Upper lobe of left lung (tissue), 6 donors: Measurements from ENCODE around the gene HCCS. TPM values are rescaled to one million over a fixed set of nuclear protein-coding genes. Genes with fewer than 3 reads are reported as not detected.

ENCODE experiments used
- ATAC-seq, 2 donors: fragments of 200-7000 bp; cut with Tn5 transposase; one replicate each; pipeline ENCODE4 v1.9.1; 2022; ENCODE audit warnings: mild to moderate bottlenecking in 2 of 2, moderate library complexity in 2 of 2; ENCODE audit not compliant: low FRiP score in 2 of 2
- DNase-seq, 2 donors: peaks; one replicate each; pipeline ENCODE4 v3.0.0-alpha.2; 2019 to 2020
- H3K27ac ChIP-seq, 4 donors: fragments of 200-600 bp; sonication (generic); one replicate each; pipeline ENCODE4 v1.5.1; 2016 to 2019
- H3K27me3 ChIP-seq, 4 donors: fragments of 200-600 bp; sonication (generic); one replicate each; pipeline ENCODE4 v1.5.1; 2017 to 2019
- H3K36me3 ChIP-seq, 4 donors: fragments of 200-600 bp; sonication (generic); one replicate each; pipeline ENCODE4 v1.5.1; 2016 to 2019
- H3K4me1 ChIP-seq, 4 donors: fragments of 200-600 bp; sonication (generic); one replicate each; pipeline ENCODE4 v1.5.1; 2018 to 2019
- H3K4me3 ChIP-seq, 4 donors: fragments of 200-600 bp; sonication (generic); one replicate each; pipeline ENCODE4 v1.5.1; 2017 to 2019; ENCODE audit warnings: mild to moderate bottlenecking in 2 of 4, moderate library complexity in 1 of 4
- H3K9me3 ChIP-seq, 4 donors: fragments of 200-600 bp; sonication (generic); one replicate each; pipeline ENCODE4 v1.5.1; 2018 to 2019
- EP300 ChIP-seq, 4 donors: sonication (generic); formaldehyde crosslinking; IDR thresholded peaks; one replicate each; pipeline ENCODE4 v1.5.1; 2017; ENCODE audit warnings: antibody characterized with exemption in 4 of 4, control low read depth in 2 of 4
- POLR2A ChIP-seq, 4 donors: fragments of 450-650 bp; IDR thresholded peaks; one replicate each; pipeline ENCODE4 v1.5.1; 2016 to 2017; ENCODE audit warnings: antibody characterized with exemption in 4 of 4, mild to moderate bottlenecking in 2 of 4
- POLR2AphosphoS5 ChIP-seq, 2 donors: sonication (generic); formaldehyde crosslinking; IDR thresholded peaks; one replicate each; pipeline ENCODE4 v1.5.1; 2017; ENCODE audit warnings: antibody characterized with exemption in 2 of 2
- WGBS, 2 donors: methylation state at CpG; one replicate each; pipeline ENCODE4 v1.1.5; 2017 to 2018; 5-methylcytosine and 5-hydroxymethylcytosine counted together
- total RNA-seq, 6 donors: library from RNA; depleted of rRNA in 4 of 6; stranded (reverse); fragments of >200 nt in 4 of 6; gene quantifications; one replicate each; pipeline versions ENCODE4 v1.1.0 to v1.2.1, GENCODE V29; 2016 to 2021
- TF ChIP-seq, protein P1 (sequence below), 6 experiments: fragments of 450-650 bp in 4 of 6; fragments of 200-600 bp in 2 of 6; sonication (generic) in 2 of 6; IDR thresholded peaks; one replicate each; pipeline ENCODE4 v1.5.1; 2016 to 2019; ENCODE audit warnings: antibody characterized with exemption in 6 of 6
- donor health status: DM: no; HTN: no; CAD: no; lungs with moderate emphysema.
- donor health status: DM: no; HTN: yes; CAD: no; lungs with severe emphysema.

Gene HCCS
- total RNA-seq, 6 donors from 2014 or later: 2.1 to 19.6 (median 12.2) TPM

GRCh38 chrX:11105080-11105479 lies 6.1 kb upstream of the HCCS start:
- WGBS, 2 donors: 64 to 92% methylated on average over 4 of the region's 4 CpGs
- no peak overlapping the region for H3K27ac ChIP-seq
- no peaks in the 10 kb centered on the region for H3K9me3 ChIP-seq
- H3K36me3 ChIP-seq: no peaks in the 10 kb centered on the region
- ATAC-seq (no peak), DNase-seq (no peak)
- no peak overlapping the region for H3K4me3 ChIP-seq
- no peaks in the 10 kb centered on the region for H3K27me3 ChIP-seq
- H3K4me1 ChIP-seq: no peaks in the 10 kb centered on the region
- no peak for TF ChIP-seq POLR2AphosphoS5 (IDR thresholded peaks at IDR 0.05)
- TF ChIP-seq, protein P1, sequence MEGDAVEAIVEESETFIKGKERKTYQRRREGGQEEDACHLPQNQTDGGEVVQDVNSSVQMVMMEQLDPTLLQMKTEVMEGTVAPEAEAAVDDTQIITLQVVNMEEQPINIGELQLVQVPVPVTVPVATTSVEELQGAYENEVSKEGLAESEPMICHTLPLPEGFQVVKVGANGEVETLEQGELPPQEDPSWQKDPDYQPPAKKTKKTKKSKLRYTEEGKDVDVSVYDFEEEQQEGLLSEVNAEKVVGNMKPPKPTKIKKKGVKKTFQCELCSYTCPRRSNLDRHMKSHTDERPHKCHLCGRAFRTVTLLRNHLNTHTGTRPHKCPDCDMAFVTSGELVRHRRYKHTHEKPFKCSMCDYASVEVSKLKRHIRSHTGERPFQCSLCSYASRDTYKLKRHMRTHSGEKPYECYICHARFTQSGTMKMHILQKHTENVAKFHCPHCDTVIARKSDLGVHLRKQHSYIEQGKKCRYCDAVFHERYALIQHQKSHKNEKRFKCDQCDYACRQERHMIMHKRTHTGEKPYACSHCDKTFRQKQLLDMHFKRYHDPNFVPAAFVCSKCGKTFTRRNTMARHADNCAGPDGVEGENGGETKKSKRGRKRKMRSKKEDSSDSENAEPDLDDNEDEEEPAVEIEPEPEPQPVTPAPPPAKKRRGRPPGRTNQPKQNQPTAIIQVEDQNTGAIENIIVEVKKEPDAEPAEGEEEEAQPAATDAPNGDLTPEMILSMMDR (IDR thresholded peaks at IDR 0.05): no peak
- TF ChIP-seq POLR2A (IDR thresholded peaks at IDR 0.05): no peak
- TF ChIP-seq EP300 (IDR thresholded peaks at IDR 0.05): no peak

GRCh38 chrX:11108253-11108941 lies 2.7 kb upstream of the HCCS start:
- Histone ChIP-seq H3K4me1 (peaks cover 0 to 7% (median 0%) of the 10 kb centered on the region in 4 donors), H3K27ac (no peak overlapping the region)
- WGBS, 2 donors: 87 to 89% methylated on average over 4 of the region's 4 CpGs

DNA sequence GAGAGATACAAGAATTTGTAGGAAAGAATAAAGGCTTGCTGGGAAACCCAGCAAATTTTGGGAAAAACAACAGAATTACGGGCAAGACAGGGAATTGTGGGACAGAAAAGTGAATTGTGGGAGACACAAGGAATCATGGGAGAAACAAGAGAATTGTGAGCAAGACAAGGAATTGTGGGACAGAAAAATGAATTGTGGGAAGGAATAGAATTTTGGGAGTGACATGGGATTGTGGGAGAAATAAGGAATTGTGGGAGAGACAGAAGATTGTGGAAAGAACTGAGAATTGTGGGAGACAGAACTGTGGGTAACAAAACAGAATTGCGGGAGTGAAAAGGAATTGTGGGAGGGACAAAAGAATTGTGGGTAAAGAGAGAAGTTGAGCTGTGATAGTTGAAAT lies 1.2 kb upstream of the HCCS start:
- no peak for ATAC-seq
- H3K36me3 ChIP-seq: peaks cover 0 to 4% (median 0%) of the 10 kb centered on the region in 4 donors
- no peak overlapping the region for H3K27ac ChIP-seq
- no peak for DNase-seq
- H3K9me3 ChIP-seq: no peaks in the 10 kb centered on the region
- WGBS, 2 donors: 90% methylated on average over 2 of the region's 2 CpGs
- H3K27me3 ChIP-seq: no peaks in the 10 kb centered on the region
- peaks cover 0 to 13% (median 0%) of the 10 kb centered on the region in 4 donors for H3K4me1 ChIP-seq
- TF ChIP-seq EP300 (IDR thresholded peaks at IDR 0.05) (no peak), POLR2A (IDR thresholded peaks at IDR 0.05) (no peak), POLR2AphosphoS5 (IDR thresholded peaks at IDR 0.05) (no peak)
- TF ChIP-seq, protein P1 (IDR thresholded peaks at IDR 0.05): no peak
- H3K4me3 ChIP-seq: no peak overlapping the region

More at GRCh38 chrX:11108253-11108941, 2.7 kb upstream of the HCCS start:
- DNase-seq (no peak), ATAC-seq (no peak)
- Histone ChIP-seq H3K27me3 (no peaks in the 10 kb centered on the region), H3K36me3 (no peaks in the 10 kb centered on the region), H3K4me3 (no peak overlapping the region), H3K9me3 (no peaks in the 10 kb centered on the region)
- no peak for TF ChIP-seq EP300 (IDR thresholded peaks at IDR 0.05)
- TF ChIP-seq, protein P1 (IDR thresholded peaks at IDR 0.05): no peak
- TF ChIP-seq POLR2AphosphoS5 (IDR thresholded peaks at IDR 0.05): no peak
- no peak for TF ChIP-seq POLR2A (IDR thresholded peaks at IDR 0.05)

GRCh38 chrX:11111947-11112346 lies 815 bp downstream of the HCCS start:
- WGBS, 2 donors: 30 to 51% methylated on average over 9 of the region's 9 CpGs
- no peak for TF ChIP-seq POLR2A (IDR thresholded peaks at IDR 0.05)
- TF ChIP-seq, protein P1 (IDR thresholded peaks at IDR 0.05): no peak
- TF ChIP-seq EP300 (IDR thresholded peaks at IDR 0.05): no peak
- TF ChIP-seq POLR2AphosphoS5 (IDR thresholded peaks at IDR 0.05): no peak
- H3K9me3 ChIP-seq: no peaks in the 10 kb centered on the region
- no peak for ATAC-seq
- peak overlapping the region; percentile 82 to 90 (median 88) for H3K27ac ChIP-seq
- DNase-seq: no peak
- H3K27me3 ChIP-seq: no peaks in the 10 kb centered on the region
- H3K36me3 ChIP-seq: peaks cover 5 to 22% (median 12%) of the 10 kb centered on the region in 4 donors
- H3K4me1 ChIP-seq: peaks cover 0 to 13% (median 0%) of the 10 kb centered on the region in 4 donors
- peak overlapping the region in 3 of 4 donors; percentile 65 to 70 (median 65) for H3K4me3 ChIP-seq

DNA sequence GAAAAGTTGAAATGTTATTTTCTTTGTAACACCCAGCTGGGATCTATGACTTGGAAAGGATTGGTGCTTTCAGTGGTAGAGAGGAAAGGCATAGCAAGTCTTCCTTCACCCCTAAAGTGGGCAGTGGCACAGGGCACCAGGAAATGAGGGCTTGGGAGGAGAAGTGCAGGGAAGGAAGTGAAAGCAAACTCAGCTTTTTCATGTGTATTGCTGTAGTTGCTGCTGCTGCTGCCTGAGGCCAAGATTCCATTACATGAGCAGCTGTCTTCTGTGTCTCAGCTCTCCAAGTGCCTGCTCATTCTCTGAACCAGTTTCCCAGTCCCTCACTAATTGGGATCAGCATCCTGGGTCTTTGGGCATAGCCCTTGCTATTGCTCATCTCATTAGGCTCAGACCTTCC lies 2.6 kb downstream of the HCCS start:
- H3K9me3 ChIP-seq: no peaks in the 10 kb centered on the region
- peak overlapping the region in 1 of 4 donors; percentile 11 for H3K27ac ChIP-seq
- peaks cover 5 to 39% (median 18%) of the 10 kb centered on the region in 4 donors for H3K36me3 ChIP-seq
- no peaks in the 10 kb centered on the region for H3K27me3 ChIP-seq
- no peak overlapping the region for H3K4me3 ChIP-seq
- no peak for ATAC-seq
- peaks cover 0 to 13% (median 0%) of the 10 kb centered on the region in 4 donors for H3K4me1 ChIP-seq
- TF ChIP-seq POLR2AphosphoS5 (IDR thresholded peaks at IDR 0.05) (no peak), POLR2A (IDR thresholded peaks at IDR 0.05) (no peak), EP300 (IDR thresholded peaks at IDR 0.05) (no peak)
- TF ChIP-seq, protein P1 (IDR thresholded peaks at IDR 0.05): no peak
- no peak for DNase-seq
